GM12891 (cell line): Measurements from ENCODE around the gene KRTAP9-6.
"Not testable (repeated sequence)": the region's sequence is repeated elsewhere in the genome, so short reads cannot be mapped to it uniquely, and the experiment has no call there.

ENCODE experiments used
- POLR2A ChIP-seq: IDR thresholded peaks from 2 replicates; pipeline ENCODE4 v1.6.1; 2011; ENCODE audit warnings: low read depth, low read length, control low read depth
- POLR2AphosphoS5 ChIP-seq: IDR thresholded peaks from 2 replicates; pipeline ENCODE4 v1.6.1; 2011; ENCODE audit warnings: low read depth, low read length, control low read depth
- TAF1 ChIP-seq: IDR thresholded peaks from 2 replicates; pipeline ENCODE4 v1.6.1; 2011; ENCODE audit warnings: low read depth, low read length, control low read depth

GRCh38 chr17:41275648-41276190, 10.5 kb downstream of the KRTAP9-6 start, which contains the start of gene KRTAP9-7:
- TF ChIP-seq POLR2AphosphoS5, POLR2A, TAF1: not testable (repeated sequence)
